ENCODE data around the gene RGS3.

GRCh38 chr9:113600871-113601614, 137.5 kb downstream of the RGS3 start:
- TF ChIP-seq POLR2A (IDR thresholded peaks at IDR 0.05; ENCODE audit: low read length) (no peak), MAZ (IDR thresholded peaks at IDR 0.05; ENCODE audit: borderline replicate concordance, low read depth, low read length) (no peak), MYC (IDR thresholded peaks at IDR 0.05; ENCODE audit: borderline replicate concordance, low read length) (no peak), BCL3 (IDR thresholded peaks at IDR 0.05) (no peak), PBX3 (IDR thresholded peaks at IDR 0.05) (no peak)

Data from A549 (cell line).